Measurements from ENCODE around the gene POLD2.

The POLD2 gene

DNA sequence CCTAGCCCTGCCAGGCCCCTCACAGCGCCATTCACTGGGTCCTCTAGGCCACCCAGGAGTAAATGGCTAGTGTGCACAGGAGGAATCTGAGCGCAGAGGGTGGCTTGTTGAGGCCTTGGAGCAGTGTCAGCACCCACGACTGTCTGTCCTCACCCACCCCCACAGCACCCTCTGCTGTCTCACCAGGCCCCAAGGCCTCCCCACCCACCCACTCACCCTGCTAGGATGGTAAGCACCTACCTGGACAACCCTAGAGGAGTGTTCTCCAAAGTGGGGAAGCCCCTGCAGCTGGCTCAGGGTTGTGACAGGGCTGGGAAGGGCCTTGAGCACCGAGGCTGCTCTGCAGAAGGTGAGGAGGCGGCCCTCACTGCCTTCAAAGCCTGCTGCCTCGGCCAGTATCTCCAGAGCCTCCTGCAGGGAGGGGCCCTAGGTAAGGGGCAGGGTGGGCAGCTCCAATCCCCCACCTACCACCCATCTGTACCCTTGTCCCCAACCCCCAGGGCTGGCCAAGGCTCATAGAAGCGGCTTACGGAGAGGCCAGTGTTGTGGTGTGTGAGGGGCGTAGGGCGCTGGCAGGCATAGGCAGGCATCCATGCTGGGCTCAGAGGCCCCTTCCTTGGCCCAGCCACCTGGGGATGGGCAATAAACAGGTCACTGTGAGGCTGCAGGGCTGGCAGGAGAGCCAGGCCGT, 43.9 kb downstream of the POLD2 start:
- DNase-seq: no peak

- no peak for DNase-seq
These were observed 44.8 kb downstream of the POLD2 start for GRCh38 chr7:44078521-44078920.

- no peak for DNase-seq
These were observed 45.7 kb downstream of the POLD2 start for GRCh38 chr7:44077681-44078091.

DNA sequence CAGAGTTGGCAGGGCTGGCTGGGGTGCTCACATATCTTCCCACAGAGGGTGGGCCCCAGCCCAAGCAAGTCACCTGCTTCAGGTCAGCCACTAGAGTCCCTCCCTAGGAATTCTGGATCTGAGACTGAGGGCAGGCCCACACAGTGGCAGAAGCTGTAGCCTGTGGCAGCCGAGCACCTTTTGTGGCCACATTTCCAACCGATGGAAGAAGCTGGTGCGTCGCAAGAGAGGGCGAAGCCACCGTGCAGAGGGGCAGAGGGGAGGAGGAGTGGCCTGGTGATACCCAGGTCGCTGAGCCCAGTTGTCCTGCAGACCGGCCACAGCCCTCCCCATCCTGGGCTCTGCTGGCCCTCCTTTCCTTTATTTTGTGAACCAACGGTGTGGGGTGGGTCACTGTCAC, 46.3 kb downstream of the POLD2 start:
- DNase-seq: no peak

DNA sequence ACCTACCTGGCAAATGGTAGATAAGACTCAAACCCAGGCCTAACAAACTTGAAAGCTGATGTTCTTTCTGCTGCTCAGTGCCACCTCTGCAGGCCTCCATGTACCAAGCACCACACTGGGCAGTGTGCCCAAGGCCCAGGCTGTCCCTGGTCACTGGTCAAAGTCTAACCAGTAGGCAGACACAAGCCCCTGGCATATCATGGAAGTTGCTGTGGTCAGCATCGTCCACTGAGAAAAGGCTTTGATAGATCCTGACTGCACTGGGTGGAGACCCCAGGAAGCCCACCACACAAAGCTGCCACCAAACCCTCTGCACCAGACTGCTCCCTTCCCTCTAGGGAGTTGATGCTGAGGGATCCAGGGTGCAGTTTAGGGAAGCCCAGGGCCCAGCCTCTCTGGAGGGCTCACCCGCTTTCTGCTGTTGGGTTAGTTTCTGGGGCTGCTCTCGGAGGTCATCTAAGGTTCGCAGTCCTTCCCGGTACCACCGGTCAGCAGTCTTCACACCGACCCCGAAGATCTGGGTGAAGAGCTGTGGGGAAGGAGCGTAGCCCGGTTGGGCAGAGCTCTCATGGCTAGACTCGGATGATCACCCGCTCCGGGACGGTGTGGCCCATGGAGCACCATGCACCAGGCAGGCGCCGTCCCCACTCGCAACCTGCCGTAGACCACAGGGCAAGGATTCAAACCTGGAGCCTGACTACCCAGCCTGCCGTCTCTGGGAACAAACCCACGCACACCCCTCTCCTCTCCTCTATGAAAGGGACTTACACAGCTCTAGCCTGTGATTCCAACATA, 47.0 kb downstream of the POLD2 start:
- no peak for DNase-seq

DNA sequence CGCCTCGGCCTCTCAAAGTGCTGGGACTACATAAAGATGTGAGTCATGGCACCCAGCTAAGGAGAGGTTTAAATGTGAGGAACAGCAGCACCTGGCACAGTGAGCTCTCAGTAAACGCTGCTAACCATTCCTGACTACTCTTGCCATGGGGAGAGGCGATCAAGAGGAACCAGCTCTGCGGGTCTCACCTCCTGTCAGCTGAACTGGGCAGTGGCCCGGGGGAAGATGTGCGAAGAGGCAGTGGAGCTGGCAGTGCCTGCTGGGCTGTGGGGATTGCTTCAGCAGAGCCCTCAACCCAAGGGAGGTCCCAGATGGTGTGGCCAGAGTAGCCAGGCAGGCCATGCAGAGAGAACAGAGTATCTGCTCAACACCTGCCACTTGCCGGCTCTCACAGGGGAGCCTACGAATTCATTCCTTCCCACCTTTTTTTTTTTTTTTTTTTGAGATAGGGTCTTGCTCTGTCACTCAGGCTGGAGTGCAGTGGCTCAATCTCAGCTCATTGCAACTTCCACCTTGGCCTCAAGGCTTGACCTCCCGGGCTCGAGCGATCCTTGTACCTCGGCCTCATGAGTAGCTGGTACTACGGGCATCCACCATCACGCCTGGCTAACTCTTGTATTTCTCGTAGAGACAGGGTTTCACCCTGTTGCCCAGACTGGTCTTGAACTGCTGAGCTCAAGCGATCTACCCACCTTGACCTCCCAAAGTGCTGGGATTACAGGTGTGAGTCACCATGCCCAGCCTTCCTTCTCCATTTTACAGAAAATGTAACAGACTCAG, 47.9 kb downstream of the POLD2 start:
- DNase-seq: no peak

GRCh38 chr7:44074349-44074695, 49.0 kb downstream of the POLD2 start:
- no peak for DNase-seq

DNA sequence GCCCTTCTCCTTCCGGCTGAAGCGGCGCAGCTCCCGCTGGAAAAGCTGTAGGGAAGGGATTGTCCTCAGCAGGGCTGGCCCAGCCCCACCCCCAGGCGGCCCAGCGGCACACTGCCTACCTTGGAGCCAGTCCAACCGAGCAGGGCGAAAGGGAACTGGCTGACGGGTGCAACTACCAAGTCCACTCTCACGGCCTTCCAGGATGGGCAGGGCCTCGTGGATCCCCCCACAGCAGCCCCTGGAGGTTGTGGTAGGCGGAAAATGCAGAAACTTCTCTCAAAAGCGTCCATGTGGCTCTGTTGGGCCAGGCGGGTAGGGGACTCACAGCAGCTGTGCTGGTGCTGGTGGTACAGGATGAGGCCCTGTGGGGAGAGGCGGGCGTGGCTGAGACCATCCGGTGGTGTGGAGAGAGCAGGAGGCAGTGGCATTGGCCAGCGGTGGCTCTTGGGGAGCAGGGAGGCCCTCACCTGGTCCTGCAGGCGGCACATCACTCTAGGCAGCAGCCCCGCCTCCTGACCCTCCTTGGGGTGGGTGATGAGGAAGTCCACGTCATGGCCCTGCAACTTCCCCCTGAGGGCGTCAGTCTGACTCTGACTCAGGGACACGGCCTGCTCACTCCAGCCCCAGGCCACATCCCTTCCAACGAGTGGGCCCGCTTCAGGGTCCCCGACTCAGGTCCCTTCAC, 49.5 kb downstream of the POLD2 start:
- no peak for DNase-seq

- no peak for DNase-seq
These were observed 50.8 kb downstream of the POLD2 start for GRCh38 chr7:44072364-44073231.

DNA sequence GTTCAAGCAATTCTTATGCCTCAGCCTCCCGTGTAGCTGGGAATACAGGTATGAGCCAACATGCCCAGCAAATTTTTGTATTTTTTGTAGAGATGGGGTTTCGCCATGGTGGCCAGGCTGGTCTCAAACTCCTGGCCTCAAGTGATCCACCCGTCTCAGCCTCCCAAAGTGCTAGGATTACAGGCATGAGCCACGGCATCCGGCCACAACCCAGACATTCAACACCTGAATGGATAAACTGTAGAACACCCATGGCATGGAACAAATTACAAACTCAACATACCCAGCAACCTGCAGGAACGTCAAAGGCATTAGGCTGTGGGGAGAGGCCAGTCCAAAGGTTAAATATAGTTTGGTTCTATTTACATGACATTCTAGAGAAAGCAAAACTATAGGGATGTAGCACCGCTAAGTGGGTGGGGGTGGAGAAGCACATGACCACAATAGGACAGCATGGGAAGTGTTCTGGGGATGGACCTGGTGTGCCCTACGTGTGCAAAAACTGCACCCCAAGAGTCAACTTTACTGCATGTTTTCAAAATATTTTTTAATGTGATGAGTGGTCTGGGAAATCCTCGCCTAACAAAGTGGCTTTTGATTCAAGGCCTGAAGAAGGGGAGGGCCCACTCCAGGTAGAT, 51.5 kb downstream of the POLD2 start:
- no peak for DNase-seq

DNA sequence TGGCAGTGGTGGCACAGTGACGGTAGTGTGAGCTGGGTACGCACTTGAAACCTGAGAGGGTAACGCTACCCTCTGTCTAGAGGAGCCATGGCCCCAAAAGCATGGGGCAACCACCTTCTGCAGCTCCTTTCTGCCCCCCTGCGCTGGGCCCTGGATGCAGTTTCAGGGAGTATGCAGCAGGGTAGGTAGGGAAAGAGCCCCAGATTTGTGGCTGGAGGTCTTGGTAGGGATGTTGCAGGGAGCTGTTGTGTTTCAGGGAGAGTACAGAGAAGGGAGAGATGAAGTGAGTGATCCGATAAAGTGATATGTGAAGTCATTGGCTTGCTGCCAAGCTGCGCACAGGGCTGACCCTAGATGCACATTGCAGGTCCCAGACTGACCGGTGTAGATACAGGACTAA, 55.3 kb downstream of the POLD2 start:
- DNase-seq: no peak

GRCh38 chr7:44067064-44067951, 56.0 kb downstream of the POLD2 start:
- DNase-seq: no peak

DNA sequence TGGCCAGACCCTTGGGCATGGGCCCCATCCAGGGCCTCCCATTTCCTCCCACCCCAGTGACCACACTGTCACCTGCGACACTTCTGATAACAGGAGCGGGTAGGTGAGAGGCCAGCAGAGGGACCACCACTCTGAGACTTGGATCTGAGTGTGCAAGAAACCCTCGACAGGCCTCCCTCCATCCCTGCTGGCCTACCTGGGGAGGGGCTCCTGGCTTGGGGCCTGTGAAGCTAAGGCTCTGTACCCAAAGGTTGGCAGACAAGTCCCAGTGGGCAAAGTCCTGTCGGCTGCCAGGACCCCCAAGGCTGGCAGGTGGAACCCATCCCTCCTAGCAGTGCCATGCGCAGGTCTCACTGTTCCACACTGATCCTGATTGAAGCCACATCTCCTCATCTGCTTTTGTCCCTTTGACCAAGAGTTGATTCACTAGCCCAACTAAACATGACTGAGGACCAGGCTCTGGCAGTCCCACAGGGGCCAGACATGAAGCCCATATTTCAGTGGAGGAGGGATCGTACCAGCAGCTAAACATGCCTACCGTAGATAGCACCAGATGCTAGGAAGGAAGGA, 56.8 kb downstream of the POLD2 start:
- no peak for DNase-seq

DNA sequence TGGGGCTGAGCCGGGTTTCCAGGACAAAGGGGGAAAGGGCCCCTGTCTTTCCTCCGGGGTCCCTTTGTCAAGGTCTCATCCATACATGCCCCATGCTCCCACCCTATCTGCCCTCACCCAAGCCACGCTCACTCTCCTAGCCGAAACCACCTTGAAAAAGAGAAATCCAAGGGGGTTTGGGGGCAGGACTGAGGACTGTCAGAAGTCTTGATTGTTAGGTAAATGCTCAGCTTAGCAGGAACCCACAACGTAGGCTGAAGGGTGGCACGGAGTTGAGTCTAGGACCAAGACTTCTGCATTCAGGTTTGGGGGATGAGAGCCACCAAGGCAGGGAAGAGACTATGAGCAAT, 57.3 kb downstream of the POLD2 start:
- DNase-seq: no peak

DNA sequence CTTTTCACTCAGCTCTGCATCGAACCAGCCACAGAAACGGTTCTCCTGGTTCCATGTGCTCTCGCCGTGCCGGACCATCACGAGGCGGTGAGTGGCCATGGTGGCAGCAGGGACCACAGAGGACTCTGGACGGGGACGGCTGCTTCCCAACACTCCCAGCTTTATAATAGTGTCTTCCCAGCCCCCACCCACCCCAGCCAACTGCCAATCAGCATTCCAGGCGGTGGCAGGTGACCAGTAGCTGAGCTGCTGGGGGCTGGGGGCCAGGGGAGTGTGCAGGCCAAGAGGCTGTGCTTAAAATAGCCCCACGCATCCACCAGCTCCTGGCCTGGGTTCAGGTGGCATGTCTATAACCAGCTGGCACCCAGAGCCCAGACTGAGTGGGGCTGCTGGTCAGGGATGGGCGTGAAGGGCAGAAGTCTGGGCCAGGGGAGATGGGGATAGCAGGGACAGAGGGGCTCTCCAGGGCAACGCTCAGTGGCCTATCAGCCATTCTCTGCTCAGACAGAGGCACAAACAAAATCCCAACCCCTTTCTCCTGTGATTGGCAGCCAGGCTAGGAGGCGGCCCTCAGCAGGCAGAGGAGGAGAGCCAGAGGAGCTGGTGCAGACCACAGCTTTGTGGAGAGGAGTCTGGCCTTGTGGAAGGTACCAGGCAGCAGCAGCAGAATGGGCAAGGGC, 57.8 kb downstream of the POLD2 start, which contains the start of gene PGAM2:
PGAM2 (minus strand) TSS at position 137 of the 680 bp plus-strand sequence; CDS start at position 99, 38 bp downstream.
- DNase-seq: no peak

- no peak for DNase-seq
These were observed 58.4 kb downstream of the POLD2 start for GRCh38 chr7:44064791-44065430.

Data from central memory CD4-positive, alpha-beta T cell (primary cell).